CD1c-positive myeloid dendritic cell (primary cell): Measurements from ENCODE around the gene TESK2.
"Not testable (repeated sequence)": the region's sequence is repeated elsewhere in the genome, so short reads cannot be mapped to it uniquely, and the experiment has no call there.

ENCODE experiments used
- DNase-seq: peaks from one replicate; pipeline ENCODE4 v3.0.0-alpha.2; 2016; ENCODE audit errors: extremely low spot score

Gene TESK2

GRCh38 chr1:45412899-45413298 is 78.1 kb downstream of the TESK2 start:
- DNase-seq: peak; percentile 22

GRCh38 chr1:45411510-45411899 is 79.5 kb downstream of the TESK2 start:
- no peak for DNase-seq

GRCh38 chr1:45410850-45411509 is 80.0 kb downstream of the TESK2 start:
- DNase-seq: peak; percentile 15

- peak; percentile 2 for DNase-seq
Observed at GRCh38 chr1:45409276-45409675, 81.7 kb downstream of the TESK2 start.

GRCh38 chr1:45407629-45408287 is 83.2 kb downstream of the TESK2 start:
- peak; percentile 53 for DNase-seq

GRCh38 chr1:45405636-45406035 is 85.3 kb downstream of the TESK2 start:
- DNase-seq: no peak

GRCh38 chr1:45403718-45404117 is 87.2 kb downstream of the TESK2 start:
- DNase-seq: no peak

- no peak for DNase-seq
Observed at GRCh38 chr1:45403298-45403697, 87.7 kb downstream of the TESK2 start.

- DNase-seq: no peak
Observed at GRCh38 chr1:45401524-45401923, 89.4 kb downstream of the TESK2 start.

- no peak for DNase-seq
Observed at GRCh38 chr1:45400049-45400448, 90.9 kb downstream of the TESK2 start.

GRCh38 chr1:45397285-45397684 is 93.7 kb downstream of the TESK2 start:
- no peak for DNase-seq

- no peak for DNase-seq
Observed at GRCh38 chr1:45395582-45395981, 95.4 kb downstream of the TESK2 start.

GRCh38 chr1:45395051-45395450 is 95.9 kb downstream of the TESK2 start:
- no peak for DNase-seq

- DNase-seq: no peak
Observed at GRCh38 chr1:45394342-45394741, 96.6 kb downstream of the TESK2 start.

GRCh38 chr1:45393718-45394302 is 97.2 kb downstream of the TESK2 start:
- DNase-seq: peak; percentile 81

- no peak for DNase-seq
Observed at GRCh38 chr1:45386219-45386618, 104.7 kb downstream of the TESK2 start.

GRCh38 chr1:45385302-45385701 is 105.7 kb downstream of the TESK2 start:
- no peak for DNase-seq

- not testable (repeated sequence) for DNase-seq
Observed at GRCh38 chr1:45384213-45384612, 106.8 kb downstream of the TESK2 start.

- DNase-seq: no peak
Observed at GRCh38 chr1:45383191-45383590, 107.8 kb downstream of the TESK2 start.

- DNase-seq: no peak
Observed at GRCh38 chr1:45381243-45381642, 109.7 kb downstream of the TESK2 start.

- no peak for DNase-seq
Observed at GRCh38 chr1:45380730-45381129, 110.2 kb downstream of the TESK2 start.

GRCh38 chr1:45380125-45380524 is 110.8 kb downstream of the TESK2 start:
- no peak for DNase-seq

GRCh38 chr1:45379524-45379923 is 111.4 kb downstream of the TESK2 start:
- no peak for DNase-seq
